ENCODE measurements around the gene UBE2Q2. TPM values are rescaled to one million over a fixed set of nuclear protein-coding genes. Genes with fewer than 3 reads are reported as not detected.

The UBE2Q2 gene
- total RNA-seq, 2 experiments from 2014 or later: 29.3 to 33.5 TPM

DNA sequence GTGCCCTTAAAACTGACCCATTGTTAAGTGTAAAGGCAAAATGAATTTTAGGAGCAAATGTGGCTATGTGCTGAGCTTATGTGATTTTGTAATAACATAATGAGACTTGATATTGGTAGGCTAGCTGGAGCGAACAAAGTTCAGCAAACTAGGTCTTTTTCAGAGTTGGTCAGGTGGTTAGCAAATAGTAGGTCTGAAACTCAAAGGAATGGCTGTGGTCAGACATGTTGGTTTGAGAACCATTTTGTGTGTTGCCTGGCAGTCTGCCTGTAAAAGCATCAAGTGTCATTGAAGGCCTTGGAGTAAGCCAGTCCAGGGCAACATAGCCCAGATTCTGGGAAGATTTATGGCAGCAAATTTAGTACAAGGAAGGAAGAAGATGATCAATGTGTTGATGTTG is 76.8 kb downstream of the UBE2Q2 start:
- no peak overlapping the region for H3K27ac Mint-ChIP-seq
- H3K27me3 ChIP-seq (ENCODE audit: control insufficient read depth in 1 of 2, insufficient read depth in 2 of 2, low read length in 2 of 2): no peaks in the 10 kb centered on the region
- H3K36me3 ChIP-seq (ENCODE audit: insufficient read depth, low read length): peaks cover 18% of the 10 kb centered on the region
- TF ChIP-seq CTCF (IDR thresholded peaks at IDR 0.05): no peak
- no peak overlapping the region for H3K27ac ChIP-seq (ENCODE audit: low read depth in 1 of 2, low read length in 2 of 2)
- intact Hi-C loops (cut with DNase I, micrococcal nuclease): loop anchor here in 1 of 2 experiments (5.0 kb wide), 2 partner anchors 108 to 193 kb away; no protein-coding TSS in a partner anchor
- no peaks in the 10 kb centered on the region for H3K27me3 Mint-ChIP-seq
- peaks cover 68% of the 10 kb centered on the region for H3K36me3 Mint-ChIP-seq (ENCODE audit: low read depth)
- no peaks in the 10 kb centered on the region for H3K9me3 Mint-ChIP-seq
- POLR2A ChIA-PET: interaction anchor here (0.8 to 0.9 kb wide), 2 partner anchors 10 to 21 kb away, joined by 3 to 4 read pairs; no protein-coding TSS in a partner anchor
- H3K9me3 ChIP-seq (ENCODE audit: control insufficient read depth in 1 of 2, insufficient read depth in 1 of 2, low read length in 2 of 2): no peaks in the 10 kb centered on the region
- H3K4me1 ChIP-seq (ENCODE audit: insufficient read depth, low read length): no peaks in the 10 kb centered on the region
- CTCF ChIA-PET: no interaction called here
- H3K4me1 Mint-ChIP-seq (ENCODE audit: low read depth): peaks cover 11% of the 10 kb centered on the region
- ATAC-seq (ENCODE audit: poor library complexity) (no peak), DNase-seq (no peak)
- H3K4me3 ChIP-seq (ENCODE audit: low read length): no peak overlapping the region
- H3K4me3 Mint-ChIP-seq: no peak overlapping the region

DNA sequence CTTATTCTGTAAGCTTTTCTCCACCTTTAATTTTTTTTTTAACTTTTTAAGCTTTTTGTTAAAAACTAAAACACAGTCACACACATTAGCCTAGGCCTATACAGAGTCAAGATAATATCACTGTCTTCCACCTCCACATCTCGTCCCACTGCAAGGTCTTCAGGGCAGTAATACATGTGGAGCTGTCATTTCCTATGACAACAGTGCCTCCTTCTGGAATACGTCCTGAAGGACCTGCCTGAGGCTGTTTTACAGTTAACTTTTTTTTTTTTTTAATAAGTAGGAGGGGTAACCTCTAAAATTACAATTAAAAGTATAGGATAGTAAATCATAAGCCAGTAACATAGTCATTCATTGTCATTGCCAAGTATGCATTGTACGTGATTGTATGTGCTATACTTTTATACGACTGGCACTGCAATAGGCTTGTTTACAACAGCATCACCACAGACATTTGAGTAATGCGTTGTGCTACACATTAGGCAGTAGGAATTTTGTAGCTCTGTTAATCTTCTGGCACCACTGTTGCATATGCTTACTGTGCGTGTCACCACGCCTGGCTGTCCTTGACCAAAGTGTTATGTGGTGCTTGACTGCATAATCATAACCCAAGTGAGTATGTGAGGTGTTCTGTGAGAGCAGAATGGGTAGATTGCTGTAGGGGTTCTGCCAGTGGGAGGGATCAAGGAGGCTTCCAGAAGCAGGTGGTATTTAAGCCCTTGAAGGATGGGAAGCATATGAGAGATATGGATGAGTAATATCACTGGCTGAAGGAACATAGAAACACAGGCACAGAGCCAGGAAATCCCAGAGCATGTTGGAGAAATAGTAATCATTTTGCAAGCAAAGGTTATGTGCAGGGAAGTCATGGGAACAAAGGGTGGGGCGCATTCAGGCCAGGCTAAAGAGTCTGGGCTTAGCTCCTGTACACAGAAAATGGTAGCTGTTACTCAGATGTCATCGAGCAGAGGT is 78.8 kb downstream of the UBE2Q2 start:
- H3K4me1 ChIP-seq (ENCODE audit: insufficient read depth, low read length): no peaks in the 10 kb centered on the region
- intact Hi-C loops (cut with DNase I, micrococcal nuclease): loop anchor here in 1 of 2 experiments (5.0 kb wide), 2 partner anchors 110 to 195 kb away; no protein-coding TSS in a partner anchor
- H3K4me3 Mint-ChIP-seq: no peak overlapping the region
- DNase-seq (peak in 5 of 14 experiments; percentile 5 to 66 (median 34)), ATAC-seq (ENCODE audit: poor library complexity) (peak; percentile 67)
- ChIA-PET CTCF (interaction anchor here (1.0 to 1.2 kb wide), 2 partner anchors 79 to 136 kb away, joined by 3 read pairs; partner anchors contain the start of gene UBE2Q2), POLR2A (interaction anchor here (0.9 kb wide), 1 partner anchor 77 kb away, joined by 3 read pairs; no protein-coding TSS in a partner anchor)
- no peak overlapping the region for H3K27ac Mint-ChIP-seq
- H3K36me3 ChIP-seq (ENCODE audit: insufficient read depth, low read length): peaks cover 24% of the 10 kb centered on the region
- H3K4me3 ChIP-seq (ENCODE audit: low read length): no peak overlapping the region
- no peaks in the 10 kb centered on the region for H3K27me3 Mint-ChIP-seq
- H3K27me3 ChIP-seq (ENCODE audit: control insufficient read depth in 1 of 2, insufficient read depth in 2 of 2, low read length in 2 of 2): no peaks in the 10 kb centered on the region
- no peaks in the 10 kb centered on the region for H3K9me3 Mint-ChIP-seq
- TF ChIP-seq CTCF (IDR thresholded peaks at IDR 0.05): peak; percentile 33
- H3K9me3 ChIP-seq (ENCODE audit: control insufficient read depth in 1 of 2, insufficient read depth in 1 of 2, low read length in 2 of 2): no peaks in the 10 kb centered on the region
- peaks cover 75% of the 10 kb centered on the region for H3K36me3 Mint-ChIP-seq (ENCODE audit: low read depth)
- peaks cover 22% of the 10 kb centered on the region for H3K4me1 Mint-ChIP-seq (ENCODE audit: low read depth)
- no peak overlapping the region for H3K27ac ChIP-seq (ENCODE audit: low read depth in 1 of 2, low read length in 2 of 2)

DNA sequence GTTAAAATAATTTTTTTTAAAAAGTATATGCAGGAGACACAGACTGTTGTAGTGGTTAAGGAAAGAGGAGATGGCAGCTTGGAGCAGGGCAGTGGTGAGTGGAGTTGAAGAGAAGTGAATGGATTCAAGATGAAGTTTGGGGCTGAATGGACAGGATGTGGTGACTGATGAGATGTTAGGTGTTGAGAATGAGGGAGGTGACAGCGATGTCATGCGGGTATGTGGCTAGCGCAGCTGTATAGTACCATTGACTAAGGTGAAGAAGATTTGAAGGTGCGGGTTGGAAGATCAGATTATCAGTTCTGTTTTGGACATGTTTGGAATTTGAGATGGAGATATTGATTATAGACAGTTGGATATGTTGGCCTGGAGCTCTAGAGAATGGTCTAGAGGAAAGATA is 80.5 kb downstream of the UBE2Q2 start:
- H3K4me1 ChIP-seq (ENCODE audit: insufficient read depth, low read length): no peaks in the 10 kb centered on the region
- H3K36me3 ChIP-seq (ENCODE audit: insufficient read depth, low read length): peaks cover 21% of the 10 kb centered on the region
- ChIA-PET POLR2A (no interaction called here), CTCF (interaction anchor here (0.7 to 1.4 kb wide), 2 partner anchors 11 to 13 kb away, joined by 3 read pairs; no protein-coding TSS in a partner anchor)
- no peak for ATAC-seq (ENCODE audit: poor library complexity)
- Mint-ChIP-seq H3K27me3 (no peaks in the 10 kb centered on the region), H3K4me1 (ENCODE audit: low read depth) (peaks cover 38% of the 10 kb centered on the region), H3K4me3 (no peak overlapping the region), H3K9me3 (no peaks in the 10 kb centered on the region), H3K36me3 (ENCODE audit: low read depth) (peaks cover 74% of the 10 kb centered on the region), H3K27ac (no peak overlapping the region)
- H3K27ac ChIP-seq (ENCODE audit: low read depth in 1 of 2, low read length in 2 of 2): no peak overlapping the region
- H3K4me3 ChIP-seq (ENCODE audit: low read length): no peak overlapping the region
- H3K9me3 ChIP-seq (ENCODE audit: control insufficient read depth in 1 of 2, insufficient read depth in 1 of 2, low read length in 2 of 2): no peaks in the 10 kb centered on the region
- TF ChIP-seq CTCF (IDR thresholded peaks at IDR 0.05): no peak
- DNase-seq: peak in 1 of 14 experiments; percentile 42
- intact Hi-C loops (cut with DNase I, micrococcal nuclease): loop anchor here in 1 of 2 experiments (5.0 kb wide), 2 partner anchors 111 to 196 kb away; no protein-coding TSS in a partner anchor
- no peaks in the 10 kb centered on the region for H3K27me3 ChIP-seq (ENCODE audit: control insufficient read depth in 1 of 2, insufficient read depth in 2 of 2, low read length in 2 of 2)
